Dendritic cell treated with granulocyte-macrophage colony-stimulating factor and Interleukin-4, amounts not matched to agents 40 ng/mL and 50 ng/mL, for 4 days (primary cell): ENCODE measurements around the gene ITGA4.

ENCODE experiments used
- H3K27ac Mint-ChIP-seq: one replicate; pipeline ENCODE4 v1.8.0; 2022; ENCODE audit warnings: mild to moderate bottlenecking, mixed read lengths
- H3K27me3 Mint-ChIP-seq: one replicate; pipeline ENCODE4 v1.8.0; 2022; ENCODE audit warnings: mild to moderate bottlenecking, mixed read lengths
- H3K36me3 Mint-ChIP-seq: one replicate; pipeline ENCODE4 v1.8.0; 2022; ENCODE audit warnings: low read depth, mixed read lengths
- H3K4me1 Mint-ChIP-seq: one replicate; pipeline ENCODE4 v1.8.0; 2022; ENCODE audit warnings: low read depth, mixed read lengths
- H3K4me3 Mint-ChIP-seq: one replicate; pipeline ENCODE4 v1.8.0; 2022; ENCODE audit warnings: mild to moderate bottlenecking, moderate library complexity, mixed read lengths
- H3K9me3 Mint-ChIP-seq: one replicate; pipeline ENCODE4 v1.8.0; 2022; ENCODE audit warnings: mixed read lengths
- intact Hi-C: fragments of 100-400 bp; cut with micrococcal nuclease; formaldehyde crosslinking; loops from one replicate; pipeline ENCODE4 v1.15.0; 2022

The ITGA4 gene

GRCh38 chr2:181500201-181500600, 43.0 kb downstream of the ITGA4 start:
- H3K4me1 Mint-ChIP-seq = no peaks in the 10 kb centered on the region
- H3K36me3 Mint-ChIP-seq = peaks cover 26% of the 10 kb centered on the region
- intact Hi-C loops = no loop called here
- no peaks in the 10 kb centered on the region for H3K27me3 Mint-ChIP-seq
- no peak overlapping the region for H3K4me3 Mint-ChIP-seq
- H3K27ac Mint-ChIP-seq = no peak overlapping the region
- no peaks in the 10 kb centered on the region for H3K9me3 Mint-ChIP-seq

GRCh38 chr2:181515719-181516118, 58.5 kb downstream of the ITGA4 start:
- H3K4me1 Mint-ChIP-seq = no peaks in the 10 kb centered on the region
- no peaks in the 10 kb centered on the region for H3K9me3 Mint-ChIP-seq
- no peaks in the 10 kb centered on the region for H3K27me3 Mint-ChIP-seq
- H3K4me3 Mint-ChIP-seq = no peak overlapping the region
- intact Hi-C loops = no loop called here
- H3K27ac Mint-ChIP-seq = no peak overlapping the region
- H3K36me3 Mint-ChIP-seq = peaks cover 35% of the 10 kb centered on the region

GRCh38 chr2:181516992-181517391, 59.8 kb downstream of the ITGA4 start:
- Mint-ChIP-seq H3K4me3 (no peak overlapping the region), H3K27ac (no peak overlapping the region), H3K27me3 (no peaks in the 10 kb centered on the region), H3K9me3 (no peaks in the 10 kb centered on the region), H3K36me3 (peaks cover 23% of the 10 kb centered on the region), H3K4me1 (no peaks in the 10 kb centered on the region)
- intact Hi-C loops = no loop called here

GRCh38 chr2:181517685-181518301, 60.6 kb downstream of the ITGA4 start:
- Mint-ChIP-seq H3K27me3 (no peaks in the 10 kb centered on the region), H3K4me3 (no peak overlapping the region), H3K9me3 (no peaks in the 10 kb centered on the region), H3K4me1 (no peaks in the 10 kb centered on the region), H3K27ac (no peak overlapping the region), H3K36me3 (peaks cover 15% of the 10 kb centered on the region)
- intact Hi-C loops = no loop called here

GRCh38 chr2:181520253-181520652, 63.1 kb downstream of the ITGA4 start:
- Mint-ChIP-seq H3K9me3 (no peaks in the 10 kb centered on the region), H3K27ac (no peak overlapping the region)

GRCh38 chr2:181523756-181524155, 66.6 kb downstream of the ITGA4 start:
- intact Hi-C loops = no loop called here
- Mint-ChIP-seq H3K27me3 (no peaks in the 10 kb centered on the region), H3K27ac (no peak overlapping the region), H3K36me3 (peaks cover 31% of the 10 kb centered on the region), H3K4me1 (no peaks in the 10 kb centered on the region), H3K9me3 (no peaks in the 10 kb centered on the region), H3K4me3 (no peak overlapping the region)

More at GRCh38 chr2:181520253-181520652, 63.1 kb downstream of the ITGA4 start:
- Mint-ChIP-seq H3K36me3 (peaks cover 9% of the 10 kb centered on the region), H3K27me3 (no peaks in the 10 kb centered on the region), H3K4me3 (no peak overlapping the region), H3K4me1 (no peaks in the 10 kb centered on the region)
- intact Hi-C loops = no loop called here

GRCh38 chr2:181526014-181526413, 68.8 kb downstream of the ITGA4 start:
- no peak overlapping the region for H3K4me3 Mint-ChIP-seq
- intact Hi-C loops = no loop called here
- no peaks in the 10 kb centered on the region for H3K27me3 Mint-ChIP-seq
- peaks cover 22% of the 10 kb centered on the region for H3K36me3 Mint-ChIP-seq
- H3K9me3 Mint-ChIP-seq = no peaks in the 10 kb centered on the region
- H3K4me1 Mint-ChIP-seq = no peaks in the 10 kb centered on the region
- no peak overlapping the region for H3K27ac Mint-ChIP-seq

- Mint-ChIP-seq H3K4me1 (no peaks in the 10 kb centered on the region), H3K36me3 (peaks cover 24% of the 10 kb centered on the region), H3K4me3 (no peak overlapping the region), H3K27me3 (no peaks in the 10 kb centered on the region), H3K9me3 (no peaks in the 10 kb centered on the region), H3K27ac (no peak overlapping the region)
- intact Hi-C loops = no loop called here
Observed at GRCh38 chr2:181527058-181527457, 69.9 kb downstream of the ITGA4 start.

GRCh38 chr2:181528441-181528840, 71.3 kb downstream of the ITGA4 start:
- Mint-ChIP-seq H3K9me3 (no peaks in the 10 kb centered on the region), H3K4me3 (no peak overlapping the region), H3K27me3 (no peaks in the 10 kb centered on the region), H3K27ac (no peak overlapping the region), H3K36me3 (peaks cover 29% of the 10 kb centered on the region), H3K4me1 (no peaks in the 10 kb centered on the region)
- intact Hi-C loops = no loop called here

- no peaks in the 10 kb centered on the region for H3K27me3 Mint-ChIP-seq
- H3K36me3 Mint-ChIP-seq = peaks cover 26% of the 10 kb centered on the region
- no peaks in the 10 kb centered on the region for H3K4me1 Mint-ChIP-seq
- H3K27ac Mint-ChIP-seq = no peak overlapping the region
- H3K9me3 Mint-ChIP-seq = no peaks in the 10 kb centered on the region
- H3K4me3 Mint-ChIP-seq = no peak overlapping the region
- intact Hi-C loops = no loop called here
Observed at GRCh38 chr2:181536730-181537129, 79.5 kb downstream of the ITGA4 start.

GRCh38 chr2:181540421-181540820, 83.2 kb downstream of the ITGA4 start:
- peaks cover 6% of the 10 kb centered on the region for H3K36me3 Mint-ChIP-seq
- intact Hi-C loops = no loop called here
- H3K27me3 Mint-ChIP-seq = no peaks in the 10 kb centered on the region
- H3K27ac Mint-ChIP-seq = no peak overlapping the region
- no peak overlapping the region for H3K4me3 Mint-ChIP-seq
- H3K9me3 Mint-ChIP-seq = no peaks in the 10 kb centered on the region
- H3K4me1 Mint-ChIP-seq = no peaks in the 10 kb centered on the region

GRCh38 chr2:181542170-181542569, 85.0 kb downstream of the ITGA4 start:
- no peaks in the 10 kb centered on the region for H3K9me3 Mint-ChIP-seq
- H3K36me3 Mint-ChIP-seq = no peaks in the 10 kb centered on the region
- H3K27me3 Mint-ChIP-seq = no peaks in the 10 kb centered on the region
- no peak overlapping the region for H3K4me3 Mint-ChIP-seq
- intact Hi-C loops = no loop called here
- H3K4me1 Mint-ChIP-seq = no peaks in the 10 kb centered on the region
- no peak overlapping the region for H3K27ac Mint-ChIP-seq

GRCh38 chr2:181546086-181546485, 88.9 kb downstream of the ITGA4 start:
- H3K4me1 Mint-ChIP-seq = no peaks in the 10 kb centered on the region
- H3K27ac Mint-ChIP-seq = no peak overlapping the region
- intact Hi-C loops = no loop called here
- no peaks in the 10 kb centered on the region for H3K36me3 Mint-ChIP-seq
- no peaks in the 10 kb centered on the region for H3K9me3 Mint-ChIP-seq
- H3K4me3 Mint-ChIP-seq = no peak overlapping the region
- no peaks in the 10 kb centered on the region for H3K27me3 Mint-ChIP-seq

GRCh38 chr2:181552808-181553207, 95.6 kb downstream of the ITGA4 start:
- H3K27me3 Mint-ChIP-seq = no peaks in the 10 kb centered on the region
- H3K9me3 Mint-ChIP-seq = no peaks in the 10 kb centered on the region
- H3K4me3 Mint-ChIP-seq = no peak overlapping the region
- no peaks in the 10 kb centered on the region for H3K36me3 Mint-ChIP-seq
- intact Hi-C loops = no loop called here
- H3K4me1 Mint-ChIP-seq = no peaks in the 10 kb centered on the region
- no peak overlapping the region for H3K27ac Mint-ChIP-seq

GRCh38 chr2:181553244-181553643, 96.1 kb downstream of the ITGA4 start:
- H3K9me3 Mint-ChIP-seq = no peaks in the 10 kb centered on the region
- no peak overlapping the region for H3K4me3 Mint-ChIP-seq
- intact Hi-C loops = no loop called here
- H3K27ac Mint-ChIP-seq = no peak overlapping the region
- no peaks in the 10 kb centered on the region for H3K27me3 Mint-ChIP-seq
- H3K4me1 Mint-ChIP-seq = no peaks in the 10 kb centered on the region
- H3K36me3 Mint-ChIP-seq = no peaks in the 10 kb centered on the region
